ENCODE data around the gene USH2A. TPM values are rescaled to one million over a fixed set of nuclear protein-coding genes. Genes with fewer than 3 reads are reported as not detected.

USH2A gene
- total and polyA plus RNA-seq, 8 donors: 0.03 to 0.06 (median 0.04) TPM; not detected in 2

DNA sequence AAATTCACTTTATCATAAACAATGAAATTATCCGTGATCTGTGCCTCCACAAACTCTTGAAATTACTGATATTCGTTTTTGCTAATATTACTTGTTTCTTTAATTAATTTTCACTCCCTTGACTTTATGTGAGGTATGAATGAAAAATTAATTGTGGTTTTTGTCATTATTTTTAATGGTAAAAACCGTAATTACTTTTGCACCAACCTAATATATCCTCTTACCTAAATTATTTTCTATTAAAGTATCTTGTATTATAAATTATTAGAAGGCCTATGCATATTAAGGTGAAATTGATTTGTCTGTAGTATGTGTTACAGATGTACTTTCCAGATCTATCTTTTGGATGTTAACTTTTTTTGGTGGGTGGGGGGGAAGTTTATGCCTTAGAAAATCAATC, 540.2 kb downstream of the USH2A start:
- intact Hi-C loops (cut with DNase I): no loop called here
- DNase-seq: no peak
- H3K4me3 ChIP-seq: no peak overlapping the region
- no peak overlapping the region for H3K27ac ChIP-seq
- H3K9me3 ChIP-seq: no peaks in the 10 kb centered on the region
- H3K36me3 ChIP-seq: no peaks in the 10 kb centered on the region
- no peaks in the 10 kb centered on the region for H3K27me3 ChIP-seq
- ATAC-seq: no peak
- TF ChIP-seq, protein P1, sequence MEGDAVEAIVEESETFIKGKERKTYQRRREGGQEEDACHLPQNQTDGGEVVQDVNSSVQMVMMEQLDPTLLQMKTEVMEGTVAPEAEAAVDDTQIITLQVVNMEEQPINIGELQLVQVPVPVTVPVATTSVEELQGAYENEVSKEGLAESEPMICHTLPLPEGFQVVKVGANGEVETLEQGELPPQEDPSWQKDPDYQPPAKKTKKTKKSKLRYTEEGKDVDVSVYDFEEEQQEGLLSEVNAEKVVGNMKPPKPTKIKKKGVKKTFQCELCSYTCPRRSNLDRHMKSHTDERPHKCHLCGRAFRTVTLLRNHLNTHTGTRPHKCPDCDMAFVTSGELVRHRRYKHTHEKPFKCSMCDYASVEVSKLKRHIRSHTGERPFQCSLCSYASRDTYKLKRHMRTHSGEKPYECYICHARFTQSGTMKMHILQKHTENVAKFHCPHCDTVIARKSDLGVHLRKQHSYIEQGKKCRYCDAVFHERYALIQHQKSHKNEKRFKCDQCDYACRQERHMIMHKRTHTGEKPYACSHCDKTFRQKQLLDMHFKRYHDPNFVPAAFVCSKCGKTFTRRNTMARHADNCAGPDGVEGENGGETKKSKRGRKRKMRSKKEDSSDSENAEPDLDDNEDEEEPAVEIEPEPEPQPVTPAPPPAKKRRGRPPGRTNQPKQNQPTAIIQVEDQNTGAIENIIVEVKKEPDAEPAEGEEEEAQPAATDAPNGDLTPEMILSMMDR (IDR thresholded peaks at IDR 0.05): no peak
- H3K4me1 ChIP-seq: no peaks in the 10 kb centered on the region

DNA sequence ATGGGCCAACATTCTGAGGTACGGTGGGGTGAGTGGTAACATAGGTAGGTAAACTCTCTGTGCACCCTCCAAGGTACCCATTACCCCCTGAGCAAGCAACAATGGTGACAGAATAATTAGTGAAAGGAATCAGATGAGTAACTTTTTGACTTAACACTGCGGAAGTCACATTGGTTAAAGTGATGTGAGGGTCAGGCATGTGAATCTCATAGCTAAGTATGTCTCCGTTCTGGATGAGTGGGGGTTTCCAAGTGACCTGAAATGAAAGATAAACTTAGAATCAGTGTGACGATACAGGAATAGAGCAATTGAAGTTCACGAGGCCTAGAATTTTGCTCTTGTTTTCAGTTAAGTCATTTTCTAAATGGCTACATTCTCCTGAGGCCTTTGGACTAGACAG, 544.4 kb downstream of the USH2A start:
- Histone ChIP-seq H3K36me3 (no peaks in the 10 kb centered on the region), H3K27ac (no peak overlapping the region)
- intact Hi-C loops (cut with DNase I): no loop called here

DNA sequence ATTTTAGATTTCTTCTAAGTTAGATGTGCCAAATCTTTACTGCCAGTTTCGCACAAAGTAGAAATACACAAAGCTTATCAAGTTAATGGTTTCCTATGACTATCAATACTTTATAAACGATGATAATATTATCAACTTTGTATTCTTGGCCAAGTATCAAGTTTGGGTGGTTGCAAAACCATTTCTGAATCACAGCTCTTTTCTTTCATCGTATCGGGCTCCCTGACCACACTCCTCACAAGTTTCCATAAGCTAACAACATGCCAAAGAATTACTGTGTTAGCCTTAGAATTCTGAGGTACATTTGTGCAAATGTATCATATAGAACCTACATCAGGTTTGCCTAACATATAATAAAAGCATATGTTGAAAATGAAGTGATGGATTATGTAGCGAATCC, 545.1 kb downstream of the USH2A start:
- no peak for DNase-seq
- Histone ChIP-seq H3K27me3 (no peaks in the 10 kb centered on the region), H3K27ac (no peak overlapping the region), H3K36me3 (no peaks in the 10 kb centered on the region), H3K4me3 (no peak overlapping the region), H3K4me1 (no peaks in the 10 kb centered on the region), H3K9me3 (no peaks in the 10 kb centered on the region)
- intact Hi-C loops (cut with DNase I): no loop called here
- no peak for ATAC-seq
- TF ChIP-seq, protein P1 (IDR thresholded peaks at IDR 0.05): no peak

More for the DNA sequence above, 544.4 kb downstream of the USH2A start:
- H3K9me3 ChIP-seq: no peaks in the 10 kb centered on the region
- no peaks in the 10 kb centered on the region for H3K4me1 ChIP-seq
- no peak for ATAC-seq
- DNase-seq: no peak
- H3K27me3 ChIP-seq: no peaks in the 10 kb centered on the region
- no peak overlapping the region for H3K4me3 ChIP-seq
- TF ChIP-seq, protein P1 (IDR thresholded peaks at IDR 0.05): no peak

DNA sequence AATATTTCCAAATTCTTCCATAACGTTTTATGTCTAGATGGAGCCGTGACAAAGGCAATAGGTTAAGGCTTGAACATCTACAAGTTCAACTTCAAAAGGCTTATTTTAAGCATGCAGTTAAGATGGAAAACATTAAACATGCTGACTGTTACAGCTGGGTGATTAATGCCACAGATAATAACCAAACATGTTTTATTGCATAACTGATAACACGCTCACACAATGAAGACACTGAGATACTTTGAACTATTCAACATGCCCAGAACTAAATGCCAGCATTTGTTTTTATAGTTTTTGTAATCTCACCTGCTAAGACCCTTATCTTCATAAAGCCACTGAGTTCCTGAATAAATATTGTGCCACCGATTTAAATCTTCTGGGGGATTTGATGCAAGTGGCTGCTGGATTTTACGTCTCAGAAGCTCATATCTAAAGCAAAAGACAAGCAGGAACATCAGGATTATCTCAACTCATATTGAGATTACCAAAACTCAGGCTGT, 545.7 kb downstream of the USH2A start:
- H3K27ac ChIP-seq: no peak overlapping the region
- no peaks in the 10 kb centered on the region for H3K4me1 ChIP-seq
- H3K4me3 ChIP-seq: no peak overlapping the region
- DNase-seq (no peak), ATAC-seq (no peak)
- H3K36me3 ChIP-seq: no peaks in the 10 kb centered on the region
- TF ChIP-seq, protein P1 (IDR thresholded peaks at IDR 0.05): no peak
- no peaks in the 10 kb centered on the region for H3K27me3 ChIP-seq
- no peaks in the 10 kb centered on the region for H3K9me3 ChIP-seq
- intact Hi-C loops (cut with DNase I): no loop called here

DNA sequence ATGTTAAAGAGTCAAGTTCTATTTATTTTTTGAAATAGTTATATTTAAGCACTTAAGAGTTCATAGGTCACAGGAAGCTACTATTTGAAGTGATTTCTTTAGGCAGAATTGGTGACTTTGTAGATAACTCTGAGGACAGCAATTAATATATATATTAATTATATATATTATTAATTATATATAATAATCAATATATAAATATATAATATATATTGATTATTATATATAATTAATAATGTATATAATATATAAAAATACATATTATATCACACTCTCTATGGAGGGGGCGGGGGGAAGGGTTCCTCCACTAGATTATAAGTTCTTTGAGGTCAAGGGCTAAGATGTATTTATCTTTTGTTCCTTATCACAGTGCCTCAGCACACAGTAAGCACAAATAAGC, 547.5 kb downstream of the USH2A start:
- ATAC-seq (no peak), DNase-seq (no peak)
- Histone ChIP-seq H3K36me3 (no peaks in the 10 kb centered on the region), H3K4me3 (no peak overlapping the region), H3K27ac (no peak overlapping the region), H3K9me3 (no peaks in the 10 kb centered on the region), H3K27me3 (no peaks in the 10 kb centered on the region), H3K4me1 (no peaks in the 10 kb centered on the region)
- TF ChIP-seq, protein P1 (IDR thresholded peaks at IDR 0.05): no peak
- intact Hi-C loops (cut with DNase I): no loop called here

All from left lung (tissue), 10 donors.